NB4 (cell line): ENCODE data around the gene SMIM35.

ENCODE experiments used
- CTCF ChIP-seq: IDR thresholded peaks from one replicate; pipeline ENCODE4 v1.5.1; 2012; ENCODE audit warnings: low read depth, low read length
- MYC ChIP-seq: IDR thresholded peaks from 2 replicates; pipeline ENCODE4 v1.6.1; 2011; ENCODE audit warnings: low read depth, low read length
- POLR2A ChIP-seq: IDR thresholded peaks from 2 replicates; pipeline ENCODE4 v1.6.1; 2011; ENCODE audit warnings: mild to moderate bottlenecking; ENCODE audit not compliant: insufficient read length; ENCODE audit errors: extremely low read depth
- TF ChIP-seq, protein P1 (sequence below): IDR thresholded peaks from 2 replicates; pipeline ENCODE4 v1.6.1; 2011; ENCODE audit warnings: low read depth, low read length

DNA sequence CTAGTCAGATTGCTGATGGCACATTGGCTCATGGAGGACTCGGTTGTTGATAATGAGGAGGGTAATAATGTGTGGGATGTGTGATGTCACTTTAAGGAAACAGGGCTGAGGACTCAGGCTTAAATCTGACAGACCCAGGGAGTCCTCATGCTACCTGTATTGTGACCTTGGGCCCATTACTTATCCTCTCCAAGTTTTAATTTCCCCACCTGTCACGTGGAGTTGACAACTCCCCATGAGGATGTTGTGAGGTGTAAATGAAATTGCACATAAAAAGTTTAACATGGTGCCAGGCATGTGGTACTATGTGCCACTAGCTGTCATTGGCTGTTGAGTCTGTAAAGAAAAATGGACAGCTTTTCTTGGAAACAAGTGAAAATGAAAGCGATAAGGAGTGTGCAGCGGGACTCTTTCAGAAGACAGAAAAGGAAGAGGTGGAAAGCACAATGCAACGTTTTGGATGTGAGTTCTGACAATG lies 85.2 kb downstream of the SMIM35 start:
- TF ChIP-seq CTCF, result no peak
- TF ChIP-seq POLR2A, result no peak
- TF ChIP-seq, protein P1, sequence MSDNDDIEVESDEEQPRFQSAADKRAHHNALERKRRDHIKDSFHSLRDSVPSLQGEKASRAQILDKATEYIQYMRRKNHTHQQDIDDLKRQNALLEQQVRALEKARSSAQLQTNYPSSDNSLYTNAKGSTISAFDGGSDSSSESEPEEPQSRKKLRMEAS, result no peak
- TF ChIP-seq MYC, result no peak
